RWPE1 (cell line): ENCODE results near the gene DCTN4.
"Not testable (repeated sequence)": the region's sequence is repeated elsewhere in the genome, so short reads cannot be mapped to it uniquely, and the experiment has no call there.

Experiments
- CTCF ChIA-PET: fragments of 350-600 bp; sonication (Branson Sonifier 250); formaldehyde crosslinking; extraction: SDS; loops from one replicate; lab custom pipeline; 2021; lab: Yijun Ruan, JAX
- POLR2A ChIA-PET: fragments of 400-600 bp; formaldehyde crosslinking; extraction: SDS; loops from one replicate; lab custom pipeline; 2020; ENCODE audit warnings: antibody characterized with exemption; ENCODE audit not compliant: low non-redundant PET; lab: Yijun Ruan, JAX
- DNase-seq: peaks from one replicate; pipeline ENCODE4 v3.0.0; 2012; ENCODE audit warnings: low spot score
- H3K27ac ChIP-seq: fragments of 450-650 bp; 2 replicates; pipeline ENCODE4 v1.5.1; 2017
- TF ChIP-seq, protein P1 (sequence below): fragments of 450-650 bp; conservative IDR thresholded peaks from 2 replicates; pipeline ENCODE4 v1.5.1; 2017; ENCODE audit warnings: low read depth, mild to moderate bottlenecking

DCTN4 gene

DNA sequence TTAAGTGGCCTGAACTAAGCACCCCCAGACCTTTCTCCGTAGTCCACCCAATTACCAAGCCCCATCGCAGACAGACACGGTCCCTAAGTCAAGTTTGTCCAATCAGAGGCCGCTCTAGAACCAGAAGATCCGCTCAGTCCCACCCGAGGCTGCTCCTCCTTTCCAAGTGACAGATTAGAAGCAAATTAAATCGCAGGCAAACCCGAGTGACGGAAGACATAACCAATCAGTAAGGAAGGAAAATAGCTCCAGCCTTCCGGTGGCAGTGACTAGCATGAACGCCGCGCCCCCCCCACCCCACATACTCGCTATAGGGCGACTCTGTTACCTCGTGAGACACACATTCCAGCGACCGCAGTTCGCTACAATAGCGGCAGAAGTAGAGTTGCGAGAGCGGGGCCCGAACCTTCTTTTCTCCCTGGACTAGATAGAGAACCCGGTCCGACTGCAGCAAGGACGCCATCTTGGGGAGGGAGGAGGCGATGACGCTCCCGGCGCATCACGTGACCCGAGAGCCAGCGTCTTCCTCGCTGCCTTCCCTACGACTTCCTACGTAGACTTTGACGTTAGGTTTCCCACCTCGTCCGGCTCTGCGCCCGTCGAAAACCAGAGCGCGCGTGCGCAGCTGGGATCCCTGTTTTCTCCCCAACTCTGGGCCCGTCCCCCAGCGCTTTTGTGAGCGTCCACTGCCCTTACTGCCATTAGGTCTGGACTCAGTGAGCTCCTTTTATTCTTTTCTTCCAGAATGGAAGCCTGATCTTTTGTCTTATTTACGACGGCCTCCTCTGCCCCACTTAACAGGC is at the start of gene DCTN4:
Gene DCTN4, minus strand, starts transcription at position 487 of the 803 bp plus-strand sequence. Its CDS starts 24 bp downstream, at position 463.
- H3K27ac ChIP-seq: peak within 1 kb of the TSS; percentile 95
- peak; percentile 99 for DNase-seq
- ChIA-PET POLR2A (interaction anchor here (0.6 to 2.3 kb wide), 7 partner anchors 20 to 1137 kb away, joined by 3 to 8 read pairs (median 3); partner anchors contain the start of genes RBM22 and SMIM3), CTCF (interaction anchor here (0.6 to 2.4 kb wide), 6 partner anchors 20 to 1468 kb away, joined by 3 to 9 read pairs (median 4); partner anchors contain the start of gene SMIM3)
- TF ChIP-seq, protein P1, sequence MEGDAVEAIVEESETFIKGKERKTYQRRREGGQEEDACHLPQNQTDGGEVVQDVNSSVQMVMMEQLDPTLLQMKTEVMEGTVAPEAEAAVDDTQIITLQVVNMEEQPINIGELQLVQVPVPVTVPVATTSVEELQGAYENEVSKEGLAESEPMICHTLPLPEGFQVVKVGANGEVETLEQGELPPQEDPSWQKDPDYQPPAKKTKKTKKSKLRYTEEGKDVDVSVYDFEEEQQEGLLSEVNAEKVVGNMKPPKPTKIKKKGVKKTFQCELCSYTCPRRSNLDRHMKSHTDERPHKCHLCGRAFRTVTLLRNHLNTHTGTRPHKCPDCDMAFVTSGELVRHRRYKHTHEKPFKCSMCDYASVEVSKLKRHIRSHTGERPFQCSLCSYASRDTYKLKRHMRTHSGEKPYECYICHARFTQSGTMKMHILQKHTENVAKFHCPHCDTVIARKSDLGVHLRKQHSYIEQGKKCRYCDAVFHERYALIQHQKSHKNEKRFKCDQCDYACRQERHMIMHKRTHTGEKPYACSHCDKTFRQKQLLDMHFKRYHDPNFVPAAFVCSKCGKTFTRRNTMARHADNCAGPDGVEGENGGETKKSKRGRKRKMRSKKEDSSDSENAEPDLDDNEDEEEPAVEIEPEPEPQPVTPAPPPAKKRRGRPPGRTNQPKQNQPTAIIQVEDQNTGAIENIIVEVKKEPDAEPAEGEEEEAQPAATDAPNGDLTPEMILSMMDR: no peak

DNA sequence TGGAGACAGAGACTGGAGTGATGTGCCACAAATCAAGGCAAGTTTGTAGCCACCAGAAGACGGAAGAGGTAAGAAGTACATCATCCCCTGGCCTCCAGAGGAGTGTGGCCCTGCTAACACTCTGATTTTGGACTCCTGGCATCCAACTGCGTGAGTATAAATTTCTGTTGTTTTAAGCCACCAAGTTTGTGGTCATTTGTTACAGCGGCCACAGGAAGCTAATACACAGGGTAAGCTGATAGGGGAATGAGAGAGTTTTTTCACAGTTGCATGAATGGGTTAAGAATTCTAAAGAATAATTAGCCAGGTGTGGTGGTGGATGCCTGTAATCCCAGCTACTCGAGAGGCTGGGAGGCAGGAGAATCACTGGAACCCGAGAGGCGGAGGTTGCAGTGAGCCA is 45.6 kb upstream of the DCTN4 start:
- no peak for DNase-seq
- CTCF ChIA-PET: interaction anchor here (0.6 to 1.1 kb wide), 3 partner anchors 148 to 449 kb away, joined by 3 to 4 read pairs (median 3); partner anchors contain the start of gene GM2A
- POLR2A ChIA-PET: no interaction called here
- H3K27ac ChIP-seq: no peak overlapping the region
- TF ChIP-seq, protein P1: no peak

DNA sequence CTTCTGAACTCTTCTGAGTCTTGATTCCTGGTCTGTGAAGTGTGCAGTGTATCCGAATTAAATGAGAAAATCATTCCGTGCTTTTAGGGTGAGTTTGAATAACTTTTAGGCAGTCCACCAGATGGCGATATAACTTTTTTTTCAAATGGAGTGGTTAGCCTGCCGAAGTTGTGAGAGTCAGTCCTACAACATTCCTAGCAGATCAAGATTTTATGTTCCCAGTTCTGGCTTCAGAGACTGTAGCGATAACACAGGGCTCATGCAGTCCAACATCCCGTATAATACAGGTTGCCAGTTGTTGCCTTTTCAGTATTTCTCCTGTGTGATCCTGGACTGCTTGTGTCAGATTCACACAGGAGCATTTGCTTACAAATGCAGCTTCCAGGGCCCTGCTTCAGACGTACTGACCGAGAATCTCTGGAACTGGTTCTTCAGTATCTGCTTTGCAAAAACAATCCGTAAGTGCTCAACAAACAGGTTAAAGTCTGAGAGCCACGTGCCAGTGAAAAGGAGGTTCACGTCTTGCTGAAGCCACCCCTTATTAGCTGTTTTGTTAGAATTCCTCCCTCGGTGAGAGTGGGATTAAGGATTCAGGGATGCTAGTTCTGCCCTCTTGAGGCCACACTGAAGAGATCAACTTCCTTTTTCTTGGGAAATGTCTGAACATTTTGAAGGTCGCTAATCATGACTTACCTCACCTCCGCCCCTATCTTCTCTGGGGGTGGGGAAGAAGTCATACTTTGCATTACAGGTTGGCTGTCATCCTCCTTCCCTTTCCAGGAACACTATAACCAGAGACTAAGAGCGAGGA is 42.5 kb upstream of the DCTN4 start:
- TF ChIP-seq, protein P1: peak; percentile 75
- CTCF ChIA-PET: interaction anchor here (0.6 to 2.1 kb wide), 17 partner anchors 12 to 487 kb away, joined by 3 to 26 read pairs (median 4); partner anchors contain the start of genes ANXA6, DCTN4, IRGM and RBM22
- peak; percentile 76 for DNase-seq
- no peak overlapping the region for H3K27ac ChIP-seq
- POLR2A ChIA-PET: no interaction called here

DNA sequence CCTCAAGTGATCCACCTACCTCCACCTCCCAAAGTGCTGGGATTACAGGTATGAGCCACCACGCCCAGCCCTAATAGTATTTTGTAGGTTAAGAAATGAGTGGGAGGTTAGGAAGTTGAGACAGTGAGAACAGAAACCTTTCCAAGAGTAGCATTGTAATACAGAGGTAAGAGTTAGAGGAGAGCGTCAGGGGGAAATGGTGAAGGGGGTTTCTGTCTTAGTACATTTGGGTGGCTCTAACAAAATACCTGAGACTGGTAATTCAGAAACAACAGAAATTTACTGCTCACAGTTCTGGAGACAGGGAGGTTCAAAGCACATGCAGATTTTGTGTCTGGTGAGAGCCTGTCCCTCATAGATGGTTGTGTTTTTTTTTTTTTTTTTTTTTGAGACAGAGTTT is 38.6 kb upstream of the DCTN4 start:
- H3K27ac ChIP-seq: no peak overlapping the region
- no peak for DNase-seq
- TF ChIP-seq, protein P1: no peak
- ChIA-PET POLR2A (interaction anchor here (0.6 kb wide), 1 partner anchor 74 kb away, joined by 4 read pairs; no protein-coding TSS in a partner anchor), CTCF (no interaction called here)

DNA sequence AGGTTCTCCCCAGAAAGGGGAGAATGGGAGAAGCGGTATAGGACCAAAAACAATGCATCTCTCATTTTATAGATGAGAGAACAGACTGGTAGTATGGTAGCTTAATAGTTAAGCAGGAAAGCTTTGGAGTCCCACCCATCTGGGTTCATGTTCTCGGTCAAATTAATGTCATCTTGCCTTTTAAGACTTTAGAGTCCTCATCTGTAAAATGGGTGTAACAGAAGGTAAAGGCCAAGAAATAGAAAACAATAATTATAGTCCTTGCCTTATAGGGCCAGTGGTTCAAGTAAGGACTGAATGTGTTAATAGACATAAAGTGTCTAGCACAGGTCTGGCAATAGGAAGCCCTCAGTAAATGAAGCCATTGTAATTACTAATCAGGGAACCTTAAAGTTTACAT is 36.1 kb upstream of the DCTN4 start:
- CTCF ChIA-PET: no interaction called here
- DNase-seq: no peak
- no peak overlapping the region for H3K27ac ChIP-seq
- TF ChIP-seq, protein P1: no peak
- POLR2A ChIA-PET: no interaction called here

DNA sequence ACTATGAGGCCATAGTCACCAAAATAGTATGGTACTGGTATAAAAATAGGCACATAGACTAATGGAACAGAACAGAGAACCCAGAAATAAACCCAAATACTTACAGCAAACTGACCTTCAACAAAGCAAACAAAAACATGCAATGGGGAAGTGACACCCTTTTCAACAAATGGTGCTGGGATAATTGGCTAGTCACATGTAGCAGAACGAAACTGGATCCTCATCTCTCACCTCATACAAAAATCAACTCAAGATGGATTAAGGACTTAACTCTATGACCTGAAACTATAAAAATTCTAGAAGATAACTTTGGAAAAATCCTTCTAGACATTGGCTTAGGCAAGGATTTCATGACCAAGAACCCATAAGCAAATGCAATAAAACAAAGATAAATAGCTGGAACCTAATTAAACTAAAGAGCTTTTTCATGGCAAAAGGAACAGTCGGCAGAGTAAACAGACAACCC is 34.6 kb upstream of the DCTN4 start:
- H3K27ac ChIP-seq, CTCF ChIA-PET, DNase-seq, POLR2A ChIA-PET: not testable (repeated sequence)
